Esophagus squamous epithelium (tissue), 4 donors: ENCODE measurements around the gene COX4I1.

Experiments used
- POLR2A ChIP-seq, 4 donors: fragments of 450-650 bp; IDR thresholded peaks; one replicate each; pipeline ENCODE4 v1.6.1; 2017; ENCODE audit warnings: antibody characterized with exemption in 4 of 4, mild to moderate bottlenecking in 4 of 4, moderate library complexity in 3 of 4
- TF ChIP-seq, protein P1 (sequence below), 6 experiments: fragments of 450-650 bp in 4 of 6; fragments of 200-600 bp in 2 of 6; sonication (generic) in 2 of 6; IDR thresholded peaks; one replicate each; pipeline ENCODE4 v1.5.1; 2016 to 2019; ENCODE audit warnings: antibody characterized with exemption in 6 of 6, mild to moderate bottlenecking in 4 of 6, moderate library complexity in 4 of 6

DNA sequence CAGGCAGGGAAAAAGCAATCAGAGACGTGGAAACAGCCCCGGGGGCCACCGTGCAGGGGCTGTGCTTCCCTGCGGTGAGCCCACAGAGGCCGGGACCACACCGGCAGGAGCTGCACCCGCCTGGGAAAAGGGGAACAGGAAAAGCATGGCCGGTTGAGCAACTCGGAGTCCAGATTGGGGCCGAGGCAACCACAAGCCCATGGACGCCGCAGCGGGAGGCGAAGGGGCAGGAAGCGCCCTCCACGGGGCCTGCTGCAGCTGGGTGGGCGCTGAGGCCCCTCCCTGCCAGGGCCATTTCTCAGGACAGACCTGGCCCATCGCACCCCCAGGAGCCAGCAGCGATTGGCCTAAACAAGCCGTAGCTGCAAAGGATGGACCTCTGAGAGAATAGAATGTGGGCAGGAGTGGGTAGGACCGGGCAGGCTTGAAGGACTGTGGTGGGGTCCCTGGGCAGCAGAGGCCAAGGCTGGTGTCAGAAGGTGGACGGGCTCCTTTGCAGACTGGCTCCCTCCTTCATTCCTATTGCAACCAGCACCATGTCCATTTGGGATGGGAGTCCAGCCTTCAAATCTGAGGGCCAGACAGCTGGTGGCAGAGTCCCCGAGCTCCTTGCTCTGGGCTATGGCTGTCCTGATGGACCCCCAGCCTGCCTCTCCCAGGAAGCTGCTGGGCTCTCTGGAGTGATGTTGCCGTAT, 30.4 kb downstream of the COX4I1 start:
- TF ChIP-seq, protein P1, sequence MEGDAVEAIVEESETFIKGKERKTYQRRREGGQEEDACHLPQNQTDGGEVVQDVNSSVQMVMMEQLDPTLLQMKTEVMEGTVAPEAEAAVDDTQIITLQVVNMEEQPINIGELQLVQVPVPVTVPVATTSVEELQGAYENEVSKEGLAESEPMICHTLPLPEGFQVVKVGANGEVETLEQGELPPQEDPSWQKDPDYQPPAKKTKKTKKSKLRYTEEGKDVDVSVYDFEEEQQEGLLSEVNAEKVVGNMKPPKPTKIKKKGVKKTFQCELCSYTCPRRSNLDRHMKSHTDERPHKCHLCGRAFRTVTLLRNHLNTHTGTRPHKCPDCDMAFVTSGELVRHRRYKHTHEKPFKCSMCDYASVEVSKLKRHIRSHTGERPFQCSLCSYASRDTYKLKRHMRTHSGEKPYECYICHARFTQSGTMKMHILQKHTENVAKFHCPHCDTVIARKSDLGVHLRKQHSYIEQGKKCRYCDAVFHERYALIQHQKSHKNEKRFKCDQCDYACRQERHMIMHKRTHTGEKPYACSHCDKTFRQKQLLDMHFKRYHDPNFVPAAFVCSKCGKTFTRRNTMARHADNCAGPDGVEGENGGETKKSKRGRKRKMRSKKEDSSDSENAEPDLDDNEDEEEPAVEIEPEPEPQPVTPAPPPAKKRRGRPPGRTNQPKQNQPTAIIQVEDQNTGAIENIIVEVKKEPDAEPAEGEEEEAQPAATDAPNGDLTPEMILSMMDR (IDR thresholded peaks at IDR 0.05) = no peak
- TF ChIP-seq POLR2A (IDR thresholded peaks at IDR 0.05) = no peak
